ENCODE data around the gene NRG2. TPM values are rescaled to one million over a fixed set of nuclear protein-coding genes. Genes with fewer than 3 reads are reported as not detected.

Gene NRG2
- total and polyA plus RNA-seq, 12 donors = 0.64 to 6.6 (median 2.9) TPM

DNA sequence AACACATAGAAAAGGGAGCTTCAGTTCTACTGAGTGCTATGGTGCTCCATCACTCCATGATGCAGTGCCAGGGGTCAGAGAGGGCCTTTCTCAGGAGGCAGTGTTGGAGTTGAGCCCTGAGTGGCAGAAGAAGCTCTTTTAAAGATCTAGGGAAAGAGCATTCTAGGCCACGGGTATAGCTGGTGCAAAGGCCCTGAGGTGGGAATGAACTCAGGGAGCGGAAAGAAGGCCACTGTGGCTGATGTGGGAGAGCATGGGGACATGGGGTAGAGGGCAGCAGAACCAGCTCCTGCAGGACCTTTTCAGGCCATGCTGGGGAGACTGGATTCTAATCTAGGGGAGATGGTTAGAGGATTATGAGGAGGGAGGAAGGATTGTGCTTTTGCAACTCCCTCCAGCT lies 237.6 kb downstream of the NRG2 start:
- ATAC-seq = no peak
- Histone ChIP-seq H3K9me3 (no peaks in the 10 kb centered on the region), H3K4me1 (no peaks in the 10 kb centered on the region), H3K4me3 (no peak overlapping the region), H3K27me3 (peaks cover 0 to 45% (median 28%) of the 10 kb centered on the region in 7 donors), H3K27ac (no peak overlapping the region), H3K36me3 (no peaks in the 10 kb centered on the region)
- WGBS, 2 donors = 89 to 92% methylated on average over 2 of the region's 2 CpGs
- intact Hi-C loops (cut with DNase I) = no loop called here
- TF ChIP-seq, protein P1, sequence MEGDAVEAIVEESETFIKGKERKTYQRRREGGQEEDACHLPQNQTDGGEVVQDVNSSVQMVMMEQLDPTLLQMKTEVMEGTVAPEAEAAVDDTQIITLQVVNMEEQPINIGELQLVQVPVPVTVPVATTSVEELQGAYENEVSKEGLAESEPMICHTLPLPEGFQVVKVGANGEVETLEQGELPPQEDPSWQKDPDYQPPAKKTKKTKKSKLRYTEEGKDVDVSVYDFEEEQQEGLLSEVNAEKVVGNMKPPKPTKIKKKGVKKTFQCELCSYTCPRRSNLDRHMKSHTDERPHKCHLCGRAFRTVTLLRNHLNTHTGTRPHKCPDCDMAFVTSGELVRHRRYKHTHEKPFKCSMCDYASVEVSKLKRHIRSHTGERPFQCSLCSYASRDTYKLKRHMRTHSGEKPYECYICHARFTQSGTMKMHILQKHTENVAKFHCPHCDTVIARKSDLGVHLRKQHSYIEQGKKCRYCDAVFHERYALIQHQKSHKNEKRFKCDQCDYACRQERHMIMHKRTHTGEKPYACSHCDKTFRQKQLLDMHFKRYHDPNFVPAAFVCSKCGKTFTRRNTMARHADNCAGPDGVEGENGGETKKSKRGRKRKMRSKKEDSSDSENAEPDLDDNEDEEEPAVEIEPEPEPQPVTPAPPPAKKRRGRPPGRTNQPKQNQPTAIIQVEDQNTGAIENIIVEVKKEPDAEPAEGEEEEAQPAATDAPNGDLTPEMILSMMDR (IDR thresholded peaks at IDR 0.05) = no peak
- DNase-seq = no peak

DNA sequence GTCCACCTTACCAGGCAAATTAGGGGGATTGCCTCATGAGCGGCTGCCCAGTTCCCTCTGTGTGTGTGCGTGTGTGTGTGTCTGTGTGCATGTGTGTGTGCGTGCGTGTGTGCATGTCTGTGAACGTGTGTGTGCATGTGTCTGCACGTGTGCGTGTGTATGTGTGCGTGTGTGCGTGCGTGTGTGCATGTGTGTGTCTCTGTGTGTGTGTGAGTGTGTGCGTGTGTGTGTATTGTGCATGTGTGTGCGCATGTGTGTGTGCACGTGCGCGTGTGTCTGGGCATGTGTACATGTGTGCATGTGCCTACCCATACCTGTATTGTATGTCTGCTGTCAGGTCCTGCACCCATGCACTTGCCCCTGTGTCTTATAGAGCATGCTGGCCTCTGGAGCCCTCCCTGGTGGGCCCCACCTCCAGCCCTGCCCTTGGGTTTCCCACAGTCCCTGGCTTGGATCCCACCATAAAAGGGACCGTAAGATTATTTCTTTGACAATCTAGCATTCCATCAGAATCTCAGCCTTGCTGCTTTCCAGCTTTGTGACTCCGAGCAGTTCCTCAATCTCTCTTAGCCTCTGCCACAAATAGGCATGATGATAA lies 238.2 kb downstream of the NRG2 start:
- no peaks in the 10 kb centered on the region for H3K4me1 ChIP-seq
- H3K27me3 ChIP-seq = peaks cover 0 to 52% (median 34%) of the 10 kb centered on the region in 7 donors
- intact Hi-C loops (cut with DNase I) = loop anchor here in 1 of 10 donors (5.0 kb wide), 1 partner anchor 157 kb away; no protein-coding TSS in a partner anchor
- H3K9me3 ChIP-seq = no peaks in the 10 kb centered on the region
- no peak for DNase-seq
- TF ChIP-seq, protein P1 (IDR thresholded peaks at IDR 0.05) = no peak
- no peak overlapping the region for H3K27ac ChIP-seq
- no peak for ATAC-seq
- H3K36me3 ChIP-seq = no peaks in the 10 kb centered on the region
- whole genome bisulfite sequencing, 2 donors = 91% methylated on average over 17 of the region's 17 CpGs
- no peak overlapping the region for H3K4me3 ChIP-seq

DNA sequence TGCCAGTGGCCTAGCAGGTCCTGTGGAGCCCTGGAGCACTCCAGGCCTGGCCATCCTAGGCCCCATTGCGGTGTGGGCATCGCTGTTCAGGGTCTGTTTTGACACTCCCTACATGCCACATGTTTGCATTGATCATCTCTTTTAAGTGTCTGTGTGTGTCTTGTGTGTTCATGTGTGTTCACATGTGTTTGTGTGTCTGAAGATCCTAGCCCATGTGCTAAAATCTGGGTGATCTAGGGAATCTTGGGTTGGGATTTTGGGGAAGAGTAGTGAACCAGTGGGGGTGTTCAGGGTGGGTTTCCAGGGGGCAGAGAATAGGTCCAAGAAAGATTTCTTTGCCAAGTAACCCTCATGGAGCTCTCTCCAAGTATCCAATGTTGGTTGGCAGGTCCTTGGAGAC lies 239.1 kb downstream of the NRG2 start:
- Histone ChIP-seq H3K4me3 (no peak overlapping the region), H3K9me3 (no peaks in the 10 kb centered on the region), H3K4me1 (no peaks in the 10 kb centered on the region), H3K27me3 (peaks cover 0 to 53% (median 43%) of the 10 kb centered on the region in 7 donors), H3K36me3 (no peaks in the 10 kb centered on the region), H3K27ac (no peak overlapping the region)
- DNase-seq (no peak), ATAC-seq (no peak)
- TF ChIP-seq, protein P1 (IDR thresholded peaks at IDR 0.05) = no peak
- intact Hi-C loops (cut with DNase I) = loop anchor here in 1 of 10 donors (5.0 kb wide), 1 partner anchor 158 kb away; no protein-coding TSS in a partner anchor
- WGBS, 2 donors = 91% methylated on average over 2 of the region's 2 CpGs

DNA sequence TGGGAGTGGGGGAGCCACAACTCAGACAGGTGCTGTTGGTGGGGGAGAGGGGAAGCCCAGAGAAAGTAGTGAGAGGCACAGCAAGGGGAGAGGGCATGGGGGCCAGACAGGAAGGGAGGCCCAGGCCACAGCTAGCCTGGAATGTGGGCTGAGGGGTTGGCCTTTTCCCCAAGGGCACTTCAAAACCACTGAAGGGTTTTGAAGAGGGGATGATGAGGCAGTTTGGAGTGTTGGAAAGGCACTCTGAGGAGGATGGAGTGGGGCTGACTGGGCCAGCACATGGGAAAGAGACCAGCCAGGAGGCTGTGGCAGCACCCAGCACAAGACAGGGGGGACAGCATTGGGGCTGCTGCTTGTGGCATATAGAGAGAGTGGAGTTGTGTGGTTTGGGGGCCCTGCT lies 243.7 kb downstream of the NRG2 start:
- H3K4me1 ChIP-seq = peaks cover 0 to 12% (median 5%) of the 10 kb centered on the region in 9 donors
- H3K27me3 ChIP-seq = peaks cover 5 to 96% (median 86%) of the 10 kb centered on the region in 7 donors
- intact Hi-C loops (cut with DNase I) = loop anchor here in 2 of 10 donors (5.0 to 10.0 kb wide), 3 partner anchors 38 to 345 kb away; no protein-coding TSS in a partner anchor
- ATAC-seq (no peak), DNase-seq (no peak)
- H3K27ac ChIP-seq = no peak overlapping the region
- no peak overlapping the region for H3K4me3 ChIP-seq
- H3K9me3 ChIP-seq = no peaks in the 10 kb centered on the region
- TF ChIP-seq, protein P1 (IDR thresholded peaks at IDR 0.05) = no peak
- H3K36me3 ChIP-seq = no peaks in the 10 kb centered on the region

Measured in heart right ventricle (tissue), 16 donors.